Suprapubic skin (tissue), 4 donors: ENCODE measurements around the gene NEU1. TPM values are rescaled to one million over a fixed set of nuclear protein-coding genes. Genes with fewer than 3 reads are reported as not detected.

Experiments
- DNase-seq, 2 donors: peaks; one replicate each; pipeline ENCODE4 v3.0.0-alpha.2; 2019; ENCODE audit warnings: low spot score in 2 of 2
- H3K27ac ChIP-seq: fragments of 200-600 bp; sonication (generic); one replicate; pipeline ENCODE4 v1.5.1; 2019
- H3K27me3 ChIP-seq: fragments of 200-600 bp; sonication (generic); one replicate; pipeline ENCODE4 v1.5.1; 2019
- H3K36me3 ChIP-seq: fragments of 200-600 bp; sonication (generic); one replicate; pipeline ENCODE4 v1.5.1; 2019
- H3K4me1 ChIP-seq: fragments of 200-600 bp; sonication (generic); one replicate; pipeline ENCODE4 v1.5.1; 2019
- H3K4me3 ChIP-seq: fragments of 200-600 bp; sonication (generic); one replicate; pipeline ENCODE4 v1.5.1; 2019; ENCODE audit warnings: mild to moderate bottlenecking
- H3K9me3 ChIP-seq: fragments of 200-600 bp; sonication (generic); one replicate; pipeline ENCODE4 v1.5.1; 2019
- CTCF ChIP-seq, 2 donors: fragments of 200-600 bp in 1 of 2; fragments of 450-650 bp in 1 of 2; sonication (generic) in 1 of 2; IDR thresholded peaks; one replicate each; pipeline ENCODE4 v1.5.1; 2016 to 2019; ENCODE audit warnings: antibody characterized with exemption in 2 of 2, mild to moderate bottlenecking in 1 of 2, moderate library complexity in 1 of 2
- EP300 ChIP-seq: sonication (generic); formaldehyde crosslinking; IDR thresholded peaks from one replicate; pipeline ENCODE4 v1.6.1; 2017; ENCODE audit warnings: antibody characterized with exemption
- POLR2A ChIP-seq, 2 donors: fragments of 450-650 bp; IDR thresholded peaks; one replicate each; pipeline ENCODE4 v1.6.1; 2017; ENCODE audit warnings: antibody characterized with exemption in 2 of 2, mild to moderate bottlenecking in 2 of 2, moderate library complexity in 2 of 2
- POLR2AphosphoS5 ChIP-seq, 3 donors: sonication (generic); formaldehyde crosslinking; IDR thresholded peaks; one replicate each; pipeline ENCODE4 v1.6.1; 2017; ENCODE audit warnings: antibody characterized with exemption in 3 of 3
- WGBS: methylation state at CpG from one replicate; pipeline ENCODE4 v1.1.5; 2018; 5-methylcytosine and 5-hydroxymethylcytosine counted together
- total RNA-seq, 4 donors: library from RNA; depleted of rRNA; stranded (reverse); fragments of >200 nt; gene quantifications; one replicate each; pipeline ENCODE4 v1.1.0, GENCODE V29; 2016

NEU1 gene
- total RNA-seq, 4 donors from 2014 or later = 22.2 to 42.7 (median 39.8) TPM

DNA sequence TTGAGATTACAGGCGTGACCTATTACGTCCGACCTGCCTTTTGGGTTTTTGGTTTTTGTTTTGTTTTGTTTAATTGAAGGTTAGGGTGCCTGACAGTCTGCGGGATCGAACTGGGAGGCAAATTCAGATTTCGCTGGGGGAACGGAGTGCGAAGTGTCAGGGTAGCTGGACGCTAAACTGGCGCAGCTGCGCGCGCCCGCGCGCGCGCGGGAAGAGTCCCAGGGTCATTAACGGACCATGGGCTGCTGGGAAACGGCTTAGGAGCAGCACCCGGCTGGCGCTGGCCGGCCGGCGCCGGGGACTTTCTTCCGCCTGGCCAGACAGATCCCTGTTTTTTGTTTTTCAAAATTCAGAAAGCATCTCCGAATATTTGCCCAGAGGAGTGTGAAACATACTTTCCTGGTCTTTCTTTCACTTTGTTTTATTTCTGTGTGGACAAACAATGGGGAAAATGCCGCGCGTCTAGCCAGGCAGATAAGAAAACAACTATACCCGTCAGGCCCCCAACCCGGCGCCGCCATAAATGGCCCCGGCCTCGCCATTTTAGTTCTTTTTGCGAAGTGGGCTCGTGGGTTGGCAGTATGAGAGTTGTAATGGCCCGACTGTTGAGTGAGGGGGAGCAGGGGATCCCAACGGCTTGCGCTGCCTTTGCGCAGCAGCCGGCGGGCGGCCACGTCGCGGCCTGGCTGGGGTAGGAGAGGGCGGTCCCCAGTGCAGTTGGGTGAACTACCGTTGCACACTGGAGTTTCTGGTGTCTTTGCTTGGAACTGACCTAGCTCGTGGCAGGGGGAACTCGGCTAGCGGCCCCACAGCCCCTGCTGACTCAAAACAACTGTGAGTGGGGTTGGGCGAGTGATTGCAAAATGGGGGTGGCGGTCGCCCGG lies 28.0 kb downstream of the NEU1 start:
- TF ChIP-seq POLR2AphosphoS5 (IDR thresholded peaks at IDR 0.05) (peak in 2 of 3 donors; percentile 65 to 77), EP300 (no peak), POLR2A (IDR thresholded peaks at IDR 0.05) (peak; percentile 34 to 70)
- H3K4me3 ChIP-seq = peak overlapping the region; percentile 81
- H3K9me3 ChIP-seq = no peaks in the 10 kb centered on the region
- WGBS = under 1% methylated on average over 59 of the region's 59 CpGs
- DNase-seq = peak; percentile 90 to 92
- peaks cover 26% of the 10 kb centered on the region for H3K36me3 ChIP-seq
- H3K27me3 ChIP-seq = no peaks in the 10 kb centered on the region
- peak overlapping the region; percentile 95 for H3K27ac ChIP-seq
- H3K4me1 ChIP-seq = peaks cover 70% of the 10 kb centered on the region

GRCh38 chr6:31831350-31832215 lies 31.0 kb downstream of the NEU1 start:
- Histone ChIP-seq H3K36me3 (no peaks in the 10 kb centered on the region), H3K9me3 (no peaks in the 10 kb centered on the region), H3K4me3 (peak overlapping the region; percentile 57), H3K27me3 (no peaks in the 10 kb centered on the region), H3K4me1 (peaks cover 48% of the 10 kb centered on the region), H3K27ac (no peak overlapping the region)
- TF ChIP-seq EP300 (no peak), POLR2A (IDR thresholded peaks at IDR 0.05) (no peak), POLR2AphosphoS5 (IDR thresholded peaks at IDR 0.05) (no peak), CTCF (IDR thresholded peaks at IDR 0.05) (no peak)
- DNase-seq = no peak
- 53% methylated on average over 15 of the region's 15 CpGs for WGBS

- no peaks in the 10 kb centered on the region for H3K9me3 ChIP-seq
- no peaks in the 10 kb centered on the region for H3K36me3 ChIP-seq
- H3K27ac ChIP-seq = peak overlapping the region; percentile 68
- TF ChIP-seq EP300 (no peak), POLR2A (IDR thresholded peaks at IDR 0.05) (no peak), CTCF (IDR thresholded peaks at IDR 0.05) (no peak), POLR2AphosphoS5 (IDR thresholded peaks at IDR 0.05) (no peak)
- WGBS = 29% methylated on average over 6 of the region's 6 CpGs
- no peak for DNase-seq
- no peaks in the 10 kb centered on the region for H3K27me3 ChIP-seq
- H3K4me1 ChIP-seq = peaks cover 48% of the 10 kb centered on the region
- H3K4me3 ChIP-seq = peak overlapping the region; percentile 57
Measured at GRCh38 chr6:31830886-31831335, 31.7 kb downstream of the NEU1 start.

GRCh38 chr6:31829633-31830283 lies 32.9 kb downstream of the NEU1 start:
- H3K27me3 ChIP-seq = no peaks in the 10 kb centered on the region
- WGBS = under 1% methylated on average over 4 of the region's 15 CpGs
- H3K4me3 ChIP-seq = peak overlapping the region; percentile 57
- TF ChIP-seq CTCF (IDR thresholded peaks at IDR 0.05) = peak in 1 of 2 donors; percentile 11
- TF ChIP-seq EP300 = no peak
- no peaks in the 10 kb centered on the region for H3K36me3 ChIP-seq
- H3K4me1 ChIP-seq = peaks cover 51% of the 10 kb centered on the region
- no peaks in the 10 kb centered on the region for H3K9me3 ChIP-seq
- no peak overlapping the region for H3K27ac ChIP-seq
- no peak for DNase-seq

GRCh38 chr6:31827286-31828079 lies 35.1 kb downstream of the NEU1 start, which contains the start of gene HSPA1B:
Gene HSPA1B (plus strand): TSS chr6:31827738. CDS start chr6:31827951, 213 bp downstream.
- WGBS = 0% methylated on average over 8 of the region's 56 CpGs
- TF ChIP-seq POLR2AphosphoS5 (IDR thresholded peaks at IDR 0.05) = peak; percentile 97 to 99 (median 97)
- TF ChIP-seq EP300 = no peak
- no peak for TF ChIP-seq CTCF (IDR thresholded peaks at IDR 0.05)
- TF ChIP-seq POLR2A (IDR thresholded peaks at IDR 0.05) = peak; percentile 99 to 100
- Histone ChIP-seq H3K9me3 (no peaks in the 10 kb centered on the region), H3K27me3 (no peaks in the 10 kb centered on the region), H3K4me3 (peak within 1 kb of the TSS; percentile 70), H3K4me1 (peaks cover 60% of the 10 kb centered on the region), H3K36me3 (no peaks in the 10 kb centered on the region), H3K27ac (peak within 1 kb of the TSS; percentile 96)
- DNase-seq = peak; percentile 99 to 100
